MCF 10A (cell line): ENCODE results near the gene PHLPP1. TPM values are rescaled to one million over a fixed set of nuclear protein-coding genes. Genes with fewer than 3 reads are reported as not detected.

Experiments used
- BruUV-seq: library from RNA; stranded (reverse); fragments of 400-500 nt; replicated peaks from 2 replicates; lab custom pipeline; 2021; lab: Mats Ljungman, UMichigan
- CTCF ChIA-PET: fragments of 300-600 bp; sonication (Branson Sonifier 250); formaldehyde crosslinking; extraction: SDS; loops from one replicate; lab custom pipeline; 2021; ENCODE audit warnings: antibody characterized with exemption, inconsistent platforms; lab: Yijun Ruan, JAX
- POLR2A ChIA-PET: fragments of 300-600, 350-650 bp; sonication (Branson Sonifier 250); formaldehyde crosslinking; extraction: SDS; loops from one replicate; lab custom pipeline; 2020; ENCODE audit warnings: antibody characterized with exemption, inconsistent platforms; lab: Yijun Ruan, JAX
- DNase-seq: peaks from one replicate; pipeline ENCODE4 v3.0.0-alpha.2; 2018; ENCODE audit not compliant: unreplicated experiment
- H3K27ac Mint-ChIP-seq: one replicate; pipeline ENCODE4 v1.8.0; 2022; ENCODE audit warnings: mild to moderate bottlenecking, low read depth, mixed read lengths; ENCODE audit not compliant: unreplicated experiment
- H3K27me3 Mint-ChIP-seq: one replicate; pipeline ENCODE4 v1.8.0; 2022; ENCODE audit warnings: mixed read lengths; ENCODE audit not compliant: insufficient read depth, unreplicated experiment
- H3K36me3 Mint-ChIP-seq: one replicate; pipeline ENCODE4 v1.8.0; 2022; ENCODE audit warnings: mild to moderate bottlenecking, moderate library complexity, mixed read lengths; ENCODE audit not compliant: insufficient read depth, unreplicated experiment
- H3K4me1 Mint-ChIP-seq: one replicate; pipeline ENCODE4 v1.8.0; 2022; ENCODE audit warnings: mixed read lengths; ENCODE audit not compliant: insufficient read depth, unreplicated experiment
- H3K4me3 Mint-ChIP-seq: one replicate; pipeline ENCODE4 v1.8.0; 2022; ENCODE audit warnings: mild to moderate bottlenecking, moderate library complexity, mixed read lengths; ENCODE audit not compliant: unreplicated experiment
- H3K9me3 Mint-ChIP-seq: one replicate; pipeline ENCODE4 v1.8.0; 2022; ENCODE audit warnings: mixed read lengths; ENCODE audit not compliant: unreplicated experiment
- CTCF ChIP-seq: fragments of 200-600 bp; IDR thresholded peaks from one replicate; pipeline ENCODE4 v1.8.0; 2022; ENCODE audit warnings: antibody characterized with exemption, mild to moderate bottlenecking; ENCODE audit not compliant: unreplicated experiment
- intact Hi-C: fragments of 100-400 bp; cut with micrococcal nuclease; formaldehyde crosslinking; loops from 2 replicates; pipeline ENCODE4 v1.14.1; 2022
- total RNA-seq: library from RNA; stranded (reverse); gene quantifications from 2 replicates; pipeline ENCODE4 v1.2.3, GENCODE V29; 2022

Gene PHLPP1
- total RNA-seq, 1 experiment from 2014 or later = 13.1 TPM

- intact Hi-C loops = no loop called here
- Mint-ChIP-seq H3K36me3 (no peaks in the 10 kb centered on the region), H3K4me3 (no peak overlapping the region)
These were observed 34.0 kb downstream of the PHLPP1 start for GRCh38 chr18:62749389-62749788.

DNA sequence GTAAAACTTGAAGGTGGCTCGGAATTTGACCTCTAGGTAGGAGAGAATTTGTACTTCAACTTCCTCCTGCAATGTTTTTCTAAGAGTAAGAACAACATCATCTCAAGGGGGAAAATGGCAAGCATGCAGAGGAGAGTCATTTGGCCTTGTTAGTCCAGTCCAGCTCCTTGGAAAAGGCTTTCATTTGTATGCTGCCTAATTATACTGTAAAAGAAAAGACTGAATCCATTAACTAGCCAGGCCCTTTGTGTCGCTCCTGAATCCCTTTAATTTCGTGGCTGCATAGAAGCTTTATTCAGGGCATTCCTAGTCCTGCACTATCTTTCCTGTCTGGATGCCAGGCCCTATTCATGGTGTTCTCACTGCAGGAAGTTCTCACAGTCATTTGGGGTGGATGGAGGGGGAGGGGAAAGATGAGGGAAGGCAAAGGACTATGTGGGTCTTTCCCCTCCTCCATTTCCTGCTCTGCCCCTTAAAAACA, 36.0 kb downstream of the PHLPP1 start:
- no peak for TF ChIP-seq CTCF
- Mint-ChIP-seq H3K27ac (no peak overlapping the region), H3K9me3 (no peaks in the 10 kb centered on the region), H3K27me3 (no peaks in the 10 kb centered on the region), H3K36me3 (no peaks in the 10 kb centered on the region), H3K4me1 (peaks cover 28% of the 10 kb centered on the region), H3K4me3 (no peak overlapping the region)
- ChIA-PET CTCF (no interaction called here), POLR2A (interaction anchor here (0.5 to 3.5 kb wide), 7 partner anchors 9 to 1129 kb away, joined by 3 to 12 read pairs (median 4); no protein-coding TSS in a partner anchor)
- BruUV-seq = no TSS peak
- intact Hi-C loops = no loop called here
- no peak for DNase-seq

More at GRCh38 chr18:62749389-62749788, 34.0 kb downstream of the PHLPP1 start:
- Mint-ChIP-seq H3K27ac (no peak overlapping the region), H3K9me3 (no peaks in the 10 kb centered on the region), H3K27me3 (no peaks in the 10 kb centered on the region), H3K4me1 (peaks cover 31% of the 10 kb centered on the region)
- no peak for DNase-seq
- POLR2A ChIA-PET = interaction anchor here (1.3 to 3.5 kb wide), 5 partner anchors 8 to 32 kb away, joined by 3 to 12 read pairs (median 9); no protein-coding TSS in a partner anchor
- CTCF ChIA-PET = interaction anchor here (0.7 kb wide), 1 partner anchor 740 kb away, joined by 4 read pairs; no protein-coding TSS in a partner anchor
- no TSS peak for BruUV-seq
- no peak for TF ChIP-seq CTCF

GRCh38 chr18:62751977-62752376, 36.6 kb downstream of the PHLPP1 start:
- Mint-ChIP-seq H3K4me3 (no peak overlapping the region), H3K36me3 (no peaks in the 10 kb centered on the region), H3K4me1 (peaks cover 28% of the 10 kb centered on the region), H3K9me3 (no peaks in the 10 kb centered on the region), H3K27ac (no peak overlapping the region), H3K27me3 (no peaks in the 10 kb centered on the region)
- DNase-seq = no peak
- intact Hi-C loops = no loop called here
- POLR2A ChIA-PET = interaction anchor here (0.9 to 3.5 kb wide), 8 partner anchors 8 to 29 kb away, joined by 3 to 12 read pairs (median 4); no protein-coding TSS in a partner anchor
- CTCF ChIA-PET = interaction anchor here (0.6 kb wide), 2 partner anchors 35 to 403 kb away, joined by 3 to 4 read pairs; no protein-coding TSS in a partner anchor
- BruUV-seq = no TSS peak
- TF ChIP-seq CTCF = no peak

DNA sequence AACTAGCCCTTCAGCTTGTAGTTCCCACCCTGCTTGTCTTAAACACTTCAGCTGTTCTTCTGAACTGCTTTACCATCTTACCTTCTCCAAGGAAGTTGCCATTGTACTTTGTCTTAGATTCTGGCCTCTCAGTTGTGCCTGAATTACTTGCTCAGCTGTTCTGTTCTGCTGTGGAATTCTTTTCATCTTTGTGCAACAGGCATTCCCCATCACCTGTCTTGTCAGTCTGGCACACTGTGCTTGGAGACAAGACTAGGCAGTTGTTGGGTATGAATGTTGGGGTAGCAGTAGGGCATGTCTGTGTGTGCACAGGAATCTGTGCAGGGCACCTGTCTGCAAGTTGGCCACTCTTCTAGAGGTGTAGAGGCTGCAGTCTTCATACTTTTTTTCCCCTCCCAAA, 38.7 kb downstream of the PHLPP1 start:
- CTCF ChIA-PET = interaction anchor here (0.6 to 1.0 kb wide), 2 partner anchors 28 to 207 kb away, joined by 3 read pairs; no protein-coding TSS in a partner anchor

More for the DNA sequence above, 38.7 kb downstream of the PHLPP1 start:
- intact Hi-C loops = no loop called here
- Mint-ChIP-seq H3K36me3 (no peaks in the 10 kb centered on the region), H3K4me3 (no peak overlapping the region), H3K4me1 (peaks cover 40% of the 10 kb centered on the region), H3K27me3 (no peaks in the 10 kb centered on the region), H3K27ac (no peak overlapping the region), H3K9me3 (no peaks in the 10 kb centered on the region)
- DNase-seq = no peak
- BruUV-seq = no TSS peak
- TF ChIP-seq CTCF = no peak
- POLR2A ChIA-PET = interaction anchor here (0.9 to 2.0 kb wide), 3 partner anchors 13 to 45 kb away, joined by 3 to 5 read pairs (median 5); no protein-coding TSS in a partner anchor
